Inflammatory macrophage treated with lipopolysaccharide for 4 hours (primary cell): ENCODE data around the gene PLAC9.
A peak's percentile ranks its signal among the peaks of the same experiment; 100 is the strongest.

ENCODE experiments used
- DNase-seq: peaks from one replicate; pipeline ENCODE4 v3.0.0-alpha.2; 2020

The PLAC9 gene

GRCh38 chr10:80161321-80162083 is 29.0 kb downstream of the PLAC9 start:
- peak; percentile 21 for DNase-seq

DNA sequence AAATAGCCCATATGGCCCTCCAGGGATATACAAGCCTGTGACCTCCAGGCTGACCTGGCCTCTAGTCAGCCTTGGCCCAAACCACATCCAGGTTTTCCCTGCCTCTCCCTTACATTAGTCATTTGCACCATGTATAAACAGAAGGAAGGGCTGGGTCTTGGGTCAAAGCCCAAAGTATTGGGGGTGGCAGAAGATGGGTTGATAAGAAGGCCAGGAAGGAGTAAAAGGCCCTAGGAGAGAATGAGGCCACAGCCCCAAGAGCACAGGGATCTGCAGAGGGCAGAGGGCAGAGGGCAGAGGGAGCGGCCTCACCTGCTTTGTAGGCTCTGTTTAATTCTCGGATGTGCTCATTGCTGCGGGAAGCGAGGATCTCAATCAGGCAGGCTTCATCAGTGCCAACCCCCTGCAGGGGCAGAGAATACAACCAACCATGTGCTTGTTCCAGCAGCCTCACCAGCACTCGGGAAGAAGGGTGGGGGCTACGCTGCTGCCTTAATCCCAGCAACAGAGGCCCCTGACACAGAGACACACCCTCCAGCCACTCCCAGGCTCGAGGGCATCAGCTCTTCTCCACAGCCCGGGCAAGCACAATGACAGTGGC is 31.3 kb downstream of the PLAC9 start:
- no peak for DNase-seq

GRCh38 chr10:80164596-80164995 is 32.1 kb downstream of the PLAC9 start:
- no peak for DNase-seq

- DNase-seq, result no peak
Observed at GRCh38 chr10:80165173-80165572, 32.6 kb downstream of the PLAC9 start.

DNA sequence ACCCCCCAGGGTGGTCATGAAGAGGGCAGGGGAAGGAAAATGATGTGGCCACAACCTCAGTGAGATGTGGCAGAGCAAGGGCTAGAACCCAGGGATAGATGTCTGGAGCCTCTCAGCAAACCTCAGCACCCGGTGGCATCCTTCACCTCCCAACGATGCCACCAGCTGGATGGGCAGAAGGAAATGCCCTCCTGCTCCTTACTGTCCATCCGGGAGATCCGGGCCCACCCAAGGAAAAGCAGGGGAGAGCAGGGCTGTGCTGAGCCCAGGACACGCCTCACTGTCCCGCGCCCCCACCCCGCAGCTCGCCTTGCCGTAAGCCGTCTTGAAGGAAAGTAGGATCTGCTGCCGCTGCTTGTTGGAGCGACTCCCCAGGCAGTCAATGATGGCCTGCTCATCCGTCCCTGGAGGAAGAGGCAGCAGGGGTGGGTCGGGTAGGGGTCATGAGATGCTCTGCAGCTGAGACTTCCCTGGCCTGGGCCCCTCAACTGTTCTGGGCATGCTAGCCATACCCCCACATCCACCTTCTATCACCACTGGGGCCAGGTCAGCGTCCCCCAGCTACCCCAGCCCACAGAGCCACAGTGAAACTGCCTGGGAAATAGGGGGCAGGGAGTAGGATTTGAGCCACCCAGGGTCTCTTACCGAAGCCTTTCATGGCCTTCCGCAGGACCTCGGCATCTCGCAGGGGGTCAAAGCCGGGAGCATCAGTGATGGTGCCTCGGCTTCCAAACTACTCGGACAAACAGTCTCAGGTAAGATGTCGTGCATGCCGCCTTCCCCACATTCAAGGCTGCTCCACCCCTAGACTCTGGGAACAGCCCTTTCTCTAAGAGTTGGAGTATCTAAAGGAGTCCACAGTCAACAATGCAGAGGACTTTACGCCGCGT is 34.3 kb downstream of the PLAC9 start:
- no peak for DNase-seq

DNA sequence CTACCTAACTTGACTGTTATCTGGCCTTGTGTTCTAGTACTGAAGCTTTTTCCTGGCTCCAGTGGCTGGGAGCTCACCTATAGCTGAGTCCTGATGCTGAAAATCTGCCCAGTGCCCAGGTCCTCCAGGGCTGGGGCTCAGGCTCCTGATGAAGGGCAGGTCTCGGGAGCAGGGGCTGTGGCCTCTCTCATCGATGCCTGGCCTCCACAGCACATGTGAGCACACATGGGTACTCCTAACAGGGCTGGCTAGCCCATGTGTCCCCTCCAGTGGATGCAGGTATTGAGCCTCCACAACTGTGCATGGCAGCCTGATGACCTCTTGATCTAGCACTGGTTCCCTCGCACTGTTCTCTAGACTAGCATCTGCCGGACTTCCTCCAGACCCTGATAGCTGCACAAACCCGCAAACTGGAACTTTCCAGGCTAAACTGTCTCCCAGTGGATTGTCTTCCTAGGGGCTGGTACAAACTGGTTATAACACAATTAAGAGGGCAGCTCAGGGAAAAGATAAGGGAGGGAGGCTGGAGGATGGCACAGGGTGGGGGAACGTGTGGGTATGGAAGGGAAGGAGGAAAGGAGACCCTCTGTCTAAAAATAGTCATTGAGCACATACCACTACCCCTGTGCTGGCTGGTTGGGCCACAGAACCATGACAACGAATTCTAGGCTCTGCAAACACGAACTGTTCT is 35.1 kb downstream of the PLAC9 start:
- DNase-seq, result no peak

DNA sequence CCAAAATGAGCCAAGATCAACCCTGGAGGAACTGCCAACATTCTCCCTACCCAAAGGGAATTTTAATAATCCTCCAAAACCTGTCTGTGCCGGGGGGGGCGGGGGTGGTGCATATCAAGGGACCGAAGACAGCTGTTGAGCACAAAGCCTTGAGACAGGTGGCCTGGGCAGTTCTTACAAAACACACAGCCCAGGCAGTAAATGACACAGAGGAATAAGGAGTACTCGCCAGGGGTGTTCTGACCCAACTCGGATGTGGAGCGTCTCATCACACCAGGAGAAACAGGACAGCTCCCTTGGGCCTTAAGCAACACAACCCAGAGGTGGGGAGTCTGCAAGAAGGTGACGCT is 35.6 kb downstream of the PLAC9 start:
- DNase-seq, result no peak

- DNase-seq, result no peak
Observed at GRCh38 chr10:80168679-80169380, 36.3 kb downstream of the PLAC9 start.

GRCh38 chr10:80170026-80170425 is 37.5 kb downstream of the PLAC9 start:
- no peak for DNase-seq

- no peak for DNase-seq
Observed at GRCh38 chr10:80170641-80171040, 38.1 kb downstream of the PLAC9 start.

- no peak for DNase-seq
Observed at GRCh38 chr10:80171248-80171660, 38.7 kb downstream of the PLAC9 start.

DNA sequence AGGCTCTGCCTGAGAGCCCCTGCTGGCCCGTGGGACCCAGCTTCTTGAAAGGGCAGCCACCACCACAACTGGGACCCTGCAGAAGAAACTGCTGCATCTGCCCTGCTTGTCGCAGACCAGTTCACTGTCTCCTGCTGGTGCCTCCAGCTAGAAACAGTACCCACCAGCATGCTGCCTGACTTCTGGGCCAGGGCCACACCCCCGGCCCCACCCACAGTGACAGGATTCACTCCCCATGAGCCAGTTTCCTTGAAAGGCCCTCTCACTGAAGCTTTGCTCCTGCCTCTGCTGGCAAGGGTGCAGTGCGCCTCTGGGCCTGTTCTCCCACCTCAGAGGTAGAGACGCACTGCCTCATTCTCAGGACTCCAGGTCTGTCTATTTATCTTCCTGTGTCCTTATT is 40.4 kb downstream of the PLAC9 start:
- DNase-seq, result no peak

DNA sequence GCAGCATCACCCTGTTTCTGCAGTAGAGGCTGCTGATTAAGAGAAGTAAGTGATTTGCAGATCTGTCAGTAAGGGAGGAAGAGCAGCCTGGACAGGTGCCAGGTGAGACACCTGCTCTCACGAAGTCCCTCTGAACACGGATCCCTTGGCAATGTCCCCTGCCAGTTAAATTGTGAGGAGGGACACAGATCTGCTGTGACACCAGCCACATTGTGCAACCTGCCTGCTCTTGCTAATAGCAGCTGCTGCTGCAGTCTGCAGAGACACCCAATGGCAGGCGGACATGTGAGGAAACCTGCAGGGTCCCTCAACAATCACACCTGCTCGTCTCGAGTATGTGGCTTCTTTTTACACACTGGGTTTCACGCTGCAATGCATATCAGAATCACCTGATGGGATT is 40.9 kb downstream of the PLAC9 start:
- DNase-seq, result no peak

- no peak for DNase-seq
Observed at GRCh38 chr10:80174641-80175395, 42.3 kb downstream of the PLAC9 start.

- no peak for DNase-seq
Observed at GRCh38 chr10:80176526-80176925, 44.0 kb downstream of the PLAC9 start.

- DNase-seq, result peak; percentile 47
Observed at GRCh38 chr10:80177781-80178636, 45.5 kb downstream of the PLAC9 start.

DNA sequence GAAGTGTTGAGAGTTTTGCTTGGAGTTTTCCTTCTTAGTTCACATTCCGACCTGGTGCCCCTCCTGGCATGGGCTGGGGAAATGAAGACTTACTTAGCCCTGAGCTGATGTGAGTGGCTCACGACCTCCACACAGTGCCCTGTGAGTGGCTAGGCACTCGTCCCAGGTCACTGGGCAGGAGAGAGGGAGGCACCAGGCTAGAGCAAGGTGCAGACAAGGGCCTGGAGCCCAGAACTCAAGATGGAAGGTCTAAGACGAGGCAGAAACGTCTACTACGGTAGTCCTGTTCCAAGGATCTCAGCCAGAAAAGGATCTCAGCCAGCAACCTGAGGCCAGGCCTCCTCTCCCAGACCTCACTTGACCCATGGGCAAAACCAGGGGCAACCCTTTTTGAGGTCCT is 50.5 kb downstream of the PLAC9 start:
- no peak for DNase-seq

DNA sequence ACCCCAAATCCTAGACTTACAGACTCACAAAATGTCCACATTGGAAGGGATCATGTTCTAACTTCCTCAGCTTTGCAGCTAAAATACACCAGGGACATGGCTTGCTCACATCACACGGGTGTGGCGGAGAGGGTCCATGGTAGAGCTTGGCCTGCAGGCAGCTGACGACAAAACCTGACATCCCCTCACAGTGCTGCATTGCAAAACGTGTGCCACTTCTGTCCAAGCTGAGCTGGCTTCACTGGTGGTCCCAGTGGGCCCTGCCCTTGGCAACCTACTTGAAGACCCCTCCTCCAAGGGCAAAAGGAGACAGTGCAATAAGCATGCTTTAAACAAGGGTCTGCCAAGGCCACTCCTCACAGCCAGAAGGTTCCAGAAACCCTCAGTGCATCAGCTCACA is 50.9 kb downstream of the PLAC9 start:
- DNase-seq, result no peak

DNA sequence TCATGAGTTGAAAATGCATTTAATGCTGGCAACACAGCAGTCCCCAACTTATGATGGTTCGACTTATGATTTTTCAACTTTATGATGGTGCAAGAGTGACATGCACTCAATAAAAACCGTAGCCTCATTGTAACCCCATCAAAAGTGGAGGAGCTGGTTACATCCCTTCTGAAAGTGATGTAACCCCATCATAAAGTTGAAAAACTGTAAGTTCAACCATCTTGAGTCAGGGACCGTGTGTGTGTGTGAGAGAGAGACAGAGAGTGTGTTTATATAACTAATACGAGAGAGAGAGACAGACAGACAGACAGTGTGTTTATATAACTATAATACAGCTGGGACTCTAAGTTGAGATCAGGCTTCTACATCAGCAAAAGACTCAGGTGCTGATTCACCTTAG is 51.8 kb downstream of the PLAC9 start:
- no peak for DNase-seq

DNA sequence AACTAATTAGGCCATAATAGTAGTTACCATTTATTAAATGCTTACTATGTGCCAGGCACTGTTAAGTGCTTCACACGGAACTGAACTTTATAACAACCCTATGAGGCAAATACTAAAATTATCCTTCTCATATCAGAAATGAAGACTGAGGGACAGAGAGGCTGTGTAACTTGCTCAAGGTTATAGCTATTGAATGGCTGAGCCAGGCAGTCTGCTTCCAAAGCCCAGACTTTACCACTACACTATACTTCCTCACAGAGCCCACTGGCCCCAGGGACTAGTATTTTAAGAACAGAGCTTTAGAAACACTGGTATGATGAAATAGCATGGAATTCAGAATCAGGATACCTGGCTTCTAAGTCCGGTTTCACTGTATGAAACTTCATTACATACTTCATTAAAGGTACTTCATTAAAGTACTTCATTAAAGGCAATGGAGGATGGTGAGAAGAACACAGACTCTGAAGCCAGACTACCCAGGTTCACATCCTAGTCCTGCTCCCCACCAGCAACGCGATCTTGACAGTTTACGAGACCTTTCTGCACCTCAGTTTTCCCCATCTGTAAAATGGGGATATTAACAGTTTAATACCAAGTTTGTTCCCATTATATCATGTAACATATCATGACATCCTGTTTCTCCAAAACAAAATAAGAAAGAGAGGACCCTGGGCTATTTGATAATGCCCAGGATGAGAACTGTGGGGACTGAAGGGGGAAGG is 53.2 kb downstream of the PLAC9 start:
- no peak for DNase-seq
